Mononuclear cell (primary cell): Measurements from ENCODE around the gene NET1. TPM values are rescaled to one million over a fixed set of nuclear protein-coding genes. Genes with fewer than 3 reads are reported as not detected.
"Not testable (repeated sequence)": the region's sequence is repeated elsewhere in the genome, so short reads cannot be mapped to it uniquely, and the experiment has no call there.

ENCODE experiments used
- H3K27me3 ChIP-seq: 2 replicates; pipeline ENCODE4 v1.6.0; 2011; ENCODE audit warnings: low read length, control low read depth; ENCODE audit not compliant: insufficient read depth
- H3K4me1 ChIP-seq: 2 replicates; pipeline ENCODE4 v1.5.1; 2011; ENCODE audit warnings: mild to moderate bottlenecking, low read length, control low read depth; ENCODE audit not compliant: insufficient read depth
- H3K4me3 ChIP-seq: 2 replicates; pipeline ENCODE4 v1.5.1; 2011; ENCODE audit warnings: mild to moderate bottlenecking, low read length, moderate library complexity
- H3K9me3 ChIP-seq: 2 replicates; pipeline ENCODE4 v1.5.1; 2011; ENCODE audit warnings: low read depth, mild to moderate bottlenecking, control low read depth, low read length
- total RNA-seq: library from RNA; depleted of rRNA; stranded (reverse); fragments of >200 nt; gene quantifications from one replicate; pipeline ENCODE4 v1.2.3, GENCODE V29; 2012

The NET1 gene
- 24.6 TPM for total RNA-seq

GRCh38 chr10:5412277-5412941, at the start of gene NET1:
Gene NET1, plus strand, starts transcription at chr10:5412557. Its CDS starts 136 bp downstream, at chr10:5412693.
- H3K4me1 ChIP-seq = peaks cover 9% of the 10 kb centered on the region
- peak within 1 kb of the TSS; percentile 59 for H3K4me3 ChIP-seq
- no peaks in the 10 kb centered on the region for H3K9me3 ChIP-seq

GRCh38 chr10:5362873-5363272, 49.5 kb upstream of the NET1 start:
- Histone ChIP-seq H3K9me3 (no peaks in the 10 kb centered on the region), H3K27me3 (no peaks in the 10 kb centered on the region), H3K4me3 (no peak overlapping the region), H3K4me1 (no peaks in the 10 kb centered on the region)

More at GRCh38 chr10:5412277-5412941, at the start of gene NET1:
- H3K27me3 ChIP-seq = peaks cover 16% of the 10 kb centered on the region

- Histone ChIP-seq H3K4me3 (no peak overlapping the region), H3K9me3 (no peaks in the 10 kb centered on the region), H3K27me3 (no peaks in the 10 kb centered on the region), H3K4me1 (no peaks in the 10 kb centered on the region)
Observed at GRCh38 chr10:5364374-5364773, 48.0 kb upstream of the NET1 start.

GRCh38 chr10:5364890-5365338, 47.4 kb upstream of the NET1 start, which contains the start of gene UCN3:
Gene UCN3, plus strand, starts transcription at chr10:5364966. Its CDS starts 8,755 bp downstream, at chr10:5373721.
- H3K4me3 ChIP-seq = no peak within 1 kb of the TSS
- no peaks in the 10 kb centered on the region for H3K27me3 ChIP-seq
- no peaks in the 10 kb centered on the region for H3K9me3 ChIP-seq
- no peaks in the 10 kb centered on the region for H3K4me1 ChIP-seq

GRCh38 chr10:5365928-5366327, 46.4 kb upstream of the NET1 start:
- no peaks in the 10 kb centered on the region for H3K27me3 ChIP-seq
- H3K4me3 ChIP-seq = no peak overlapping the region
- H3K4me1 ChIP-seq = no peaks in the 10 kb centered on the region
- no peaks in the 10 kb centered on the region for H3K9me3 ChIP-seq

- Histone ChIP-seq H3K27me3 (no peaks in the 10 kb centered on the region), H3K9me3 (no peaks in the 10 kb centered on the region), H3K4me1 (no peaks in the 10 kb centered on the region), H3K4me3 (no peak overlapping the region)
Observed at GRCh38 chr10:5369362-5370158, 42.8 kb upstream of the NET1 start.

GRCh38 chr10:5370493-5371352, 41.6 kb upstream of the NET1 start:
- Histone ChIP-seq H3K4me1 (no peaks in the 10 kb centered on the region), H3K4me3 (no peak overlapping the region), H3K27me3 (no peaks in the 10 kb centered on the region), H3K9me3 (no peaks in the 10 kb centered on the region)

- no peak overlapping the region for H3K4me3 ChIP-seq
- H3K4me1 ChIP-seq = no peaks in the 10 kb centered on the region
- H3K9me3 ChIP-seq = no peaks in the 10 kb centered on the region
- no peaks in the 10 kb centered on the region for H3K27me3 ChIP-seq
Observed at GRCh38 chr10:5373307-5373706, 39.0 kb upstream of the NET1 start.

GRCh38 chr10:5373891-5374611, 38.3 kb upstream of the NET1 start:
- no peaks in the 10 kb centered on the region for H3K27me3 ChIP-seq
- H3K4me1 ChIP-seq = no peaks in the 10 kb centered on the region
- no peak overlapping the region for H3K4me3 ChIP-seq
- no peaks in the 10 kb centered on the region for H3K9me3 ChIP-seq

GRCh38 chr10:5376450-5376849, 35.9 kb upstream of the NET1 start:
- H3K4me3 ChIP-seq = no peak overlapping the region
- no peaks in the 10 kb centered on the region for H3K27me3 ChIP-seq
- H3K9me3 ChIP-seq = no peaks in the 10 kb centered on the region
- H3K4me1 ChIP-seq = no peaks in the 10 kb centered on the region

GRCh38 chr10:5379202-5379601, 33.2 kb upstream of the NET1 start:
- not testable (repeated sequence) for H3K9me3 ChIP-seq, H3K4me1 ChIP-seq, H3K27me3 ChIP-seq, H3K4me3 ChIP-seq

GRCh38 chr10:5380395-5380794, 32.0 kb upstream of the NET1 start:
- not testable (repeated sequence) for H3K27me3 ChIP-seq, H3K9me3 ChIP-seq, H3K4me1 ChIP-seq, H3K4me3 ChIP-seq

GRCh38 chr10:5381187-5381586, 31.2 kb upstream of the NET1 start:
- Histone ChIP-seq H3K4me1 (no peaks in the 10 kb centered on the region), H3K27me3 (no peaks in the 10 kb centered on the region), H3K4me3 (no peak overlapping the region), H3K9me3 (no peaks in the 10 kb centered on the region)

- H3K4me3 ChIP-seq = no peak overlapping the region
- peaks cover 7% of the 10 kb centered on the region for H3K9me3 ChIP-seq
- H3K27me3 ChIP-seq = no peaks in the 10 kb centered on the region
- H3K4me1 ChIP-seq = no peaks in the 10 kb centered on the region
Observed at GRCh38 chr10:5385224-5385623, 27.1 kb upstream of the NET1 start.
